Activated CD4-positive, alpha-beta T cell treated with anti-CD3 and anti-CD28 coated beads, Interleukin-2, amount 50 U/mL, for 24 hours (primary cell): ENCODE data around the gene PPARG.
"Not testable (repeated sequence)": the region's sequence is repeated elsewhere in the genome, so short reads cannot be mapped to it uniquely, and the experiment has no call there.

Experiments used
- DNase-seq, 2 donors: peaks; one replicate each; pipeline ENCODE4 v3.0.0-alpha.2; 2020; ENCODE audit warnings: low read depth in 1 of 2, low spot score in 1 of 2

Gene PPARG

GRCh38 chr3:12479198-12479597 lies 190.3 kb downstream of the PPARG start:
- DNase-seq: not testable (repeated sequence)

DNA sequence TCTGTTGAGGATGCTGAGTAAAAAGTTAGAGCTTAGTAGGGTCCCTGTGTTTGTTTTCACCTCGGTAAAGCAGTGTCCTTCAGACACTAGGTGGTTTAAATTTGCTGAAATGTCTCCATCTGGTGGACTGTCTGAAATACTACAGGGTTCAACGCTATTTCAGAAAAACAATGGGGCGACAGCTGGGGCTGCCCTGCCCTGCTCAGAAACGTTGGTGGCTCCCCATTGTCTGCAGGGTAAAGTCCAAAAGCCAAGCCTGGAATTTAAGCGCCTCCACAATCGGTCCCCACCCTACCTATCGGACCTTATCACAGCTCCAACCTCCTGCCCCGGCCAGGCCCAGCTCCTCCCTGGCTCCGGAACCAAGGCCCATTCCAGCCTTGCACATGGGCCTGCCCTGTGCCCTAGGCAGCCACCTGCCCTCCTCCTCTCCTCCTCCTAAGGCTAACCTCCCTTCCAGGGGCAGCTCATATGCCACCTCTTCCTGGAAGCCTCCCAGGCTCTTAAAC lies 191.1 kb downstream of the PPARG start:
- peak in 1 of 2 donors; percentile 26 for DNase-seq

DNA sequence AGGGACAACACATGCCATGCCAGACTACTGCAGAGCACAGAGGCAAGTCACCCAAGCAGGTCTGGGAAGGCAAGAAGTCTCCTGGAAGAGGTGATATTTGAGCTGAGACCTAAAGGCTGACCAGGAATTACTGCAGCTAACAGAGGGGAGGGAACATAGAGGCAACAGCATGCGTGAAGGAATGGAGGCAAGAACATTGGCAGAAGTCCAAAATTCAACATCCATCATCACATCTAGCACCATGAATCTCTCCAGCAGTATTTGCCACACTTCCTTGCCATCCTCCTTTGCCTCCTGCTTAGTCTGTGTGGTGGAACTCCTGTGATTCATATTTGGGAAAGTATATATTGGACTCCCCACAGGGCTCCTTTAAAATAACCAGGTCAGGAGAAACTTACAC lies 194.5 kb downstream of the PPARG start:
- no peak for DNase-seq

- DNase-seq: no peak
Measured at GRCh38 chr3:12483872-12484197, 195.0 kb downstream of the PPARG start.
